Common myeloid progenitor, CD34-positive (primary cell): Measurements from ENCODE around the gene C2orf68.
"Not testable (repeated sequence)": the region's sequence is repeated elsewhere in the genome, so short reads cannot be mapped to it uniquely, and the experiment has no call there.

Source experiments
- CTCF ChIA-PET: fragments of 350-600 bp; sonication (Branson Sonifier 250); formaldehyde crosslinking; loops from one replicate; lab custom pipeline; 2021; ENCODE audit warnings: antibody characterized with exemption; lab: Charles Lee
- POLR2A ChIA-PET: fragments of 350-600 bp; sonication (Branson Sonifier 250); formaldehyde crosslinking; loops from one replicate; lab custom pipeline; 2021; ENCODE audit warnings: antibody characterized with exemption; lab: Charles Lee
- DNase-seq, 3 donors: peaks; one replicate each; pipeline versions ENCODE4 v3.0.0 to v3.0.0-alpha.2; 2013
- H3K27ac ChIP-seq, 2 experiments: 1 replicate in 1 of 2; 2 replicates in 1 of 2; pipeline ENCODE4 v1.7.0; 2013; ENCODE audit warnings: inconsistent platforms in 2 of 2, low read length in 2 of 2, mild to moderate bottlenecking in 2 of 2, low read depth in 1 of 2, moderate library complexity in 1 of 2; ENCODE audit not compliant: severe bottlenecking in 2 of 2, insufficient read depth in 1 of 2, poor library complexity in 1 of 2
- H3K27me3 ChIP-seq, 5 experiments: replicated peaks in 2 of 5; 1 replicate in 3 of 5; 2 replicates in 2 of 5; pipeline versions ENCODE4 v1.6.1 to v1.7.0; 2013; ENCODE audit warnings: low read length in 4 of 5, mild to moderate bottlenecking in 2 of 5, moderate library complexity in 2 of 5, inconsistent platforms in 1 of 5; ENCODE audit not compliant: insufficient read depth in 5 of 5, control insufficient read depth in 4 of 5
- H3K36me3 ChIP-seq, 4 experiments: 1 replicate in 2 of 4; 2 replicates in 2 of 4; pipeline versions ENCODE4 v1.6.1 to v1.7.0; 2013; ENCODE audit warnings: low read length in 3 of 4, control low read depth in 1 of 4, mild to moderate bottlenecking in 1 of 4; ENCODE audit not compliant: control insufficient read depth in 4 of 4, insufficient read depth in 4 of 4
- H3K4me1 ChIP-seq, 4 experiments: 1 replicate in 3 of 4; 2 replicates in 1 of 4; pipeline versions ENCODE4 v1.6.1 to v1.7.1; 2013; ENCODE audit warnings: low read length in 3 of 4, mild to moderate bottlenecking in 3 of 4, control low read depth in 1 of 4, inconsistent platforms in 1 of 4, moderate library complexity in 1 of 4; ENCODE audit not compliant: control insufficient read depth in 4 of 4, insufficient read depth in 4 of 4; ENCODE audit errors: control extremely low read depth in 1 of 4
- H3K4me3 ChIP-seq, 7 experiments: 1 replicate in 4 of 7; 2 replicates in 3 of 7; pipeline versions ENCODE4 v1.5.1 to v1.7.0; 2013; ENCODE audit warnings: mild to moderate bottlenecking in 7 of 7, low read length in 6 of 7, moderate library complexity in 6 of 7, inconsistent platforms in 2 of 7, low read depth in 2 of 7, control low read depth in 1 of 7; ENCODE audit not compliant: insufficient read depth in 4 of 7, control insufficient read depth in 1 of 7; ENCODE audit errors: extremely low read depth in 1 of 7
- H3K9me3 ChIP-seq, 5 experiments: 1 replicate in 4 of 5; 2 replicates in 1 of 5; pipeline versions ENCODE4 v1.6.1 to v1.7.1; 2013; ENCODE audit warnings: low read length in 4 of 5, mild to moderate bottlenecking in 2 of 5, inconsistent platforms in 1 of 5, low read depth in 1 of 5, moderate library complexity in 1 of 5; ENCODE audit not compliant: control insufficient read depth in 4 of 5, insufficient read depth in 2 of 5; ENCODE audit errors: control extremely low read depth in 1 of 5
- WGBS: methylation state at CpG from one replicate; pipeline ENCODE4 v1.1.5; 2013; ENCODE audit not compliant: insufficient coverage; 5-methylcytosine and 5-hydroxymethylcytosine counted together

Gene C2orf68

DNA sequence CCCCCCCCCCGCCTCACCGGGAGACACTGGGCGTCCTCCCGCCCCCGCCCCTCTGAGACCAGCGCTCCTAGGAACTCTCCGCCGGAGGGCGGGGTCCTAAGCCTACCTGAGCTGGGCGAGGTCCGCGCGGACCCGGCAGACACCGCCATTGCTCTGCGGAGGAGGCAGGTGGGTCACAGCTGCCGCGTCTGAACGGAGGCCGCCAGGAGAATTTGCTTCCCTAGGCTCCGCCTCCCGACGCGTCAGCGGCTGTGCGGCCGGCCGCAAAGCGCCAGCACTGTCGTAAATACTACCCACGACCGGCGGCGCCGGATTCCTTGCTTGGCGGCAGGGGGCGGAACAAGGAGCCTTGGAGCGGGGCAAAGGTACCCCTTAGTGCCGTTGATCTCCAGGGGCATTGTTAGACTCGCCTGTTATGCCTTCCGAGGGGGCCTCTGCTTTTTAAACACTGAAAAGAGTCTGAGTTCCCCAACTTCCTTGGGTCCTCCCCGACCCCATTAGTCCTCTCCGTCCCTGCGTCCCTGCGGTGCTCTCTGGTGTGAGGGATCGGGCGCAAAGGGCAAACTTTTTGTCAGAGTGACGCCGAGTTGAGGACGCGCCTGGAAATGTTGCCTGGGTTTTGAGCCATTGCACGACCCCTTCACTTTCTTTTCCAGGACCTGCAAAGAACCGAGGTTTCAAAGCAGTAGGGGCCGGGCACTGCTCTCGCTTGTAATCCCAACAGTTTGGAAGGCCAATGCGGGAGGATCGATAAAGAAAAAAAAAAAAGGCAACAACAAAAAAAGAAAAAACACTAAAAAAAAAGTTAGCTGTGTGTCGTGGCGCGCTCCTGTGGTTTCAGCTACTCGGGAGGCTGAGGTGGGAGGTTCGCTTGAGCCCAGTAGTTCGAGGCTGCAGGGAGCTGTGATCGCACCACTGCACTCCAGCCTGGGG, 50.3 kb downstream of the C2orf68 start, which contains the start of gene GGCX:
Gene GGCX (minus strand): TSS at position 214 of the 933 bp plus-strand sequence. CDS start 65 bp downstream, at position 149.
- Histone ChIP-seq H3K4me3 (peak within 1 kb of the TSS; percentile 89 to 97 (median 91)), H3K36me3 (peaks cover 4 to 22% (median 12%) of the 10 kb centered on the region in 4 experiments), H3K9me3 (no peaks in the 10 kb centered on the region), H3K4me1 (peaks cover 6 to 25% (median 14%) of the 10 kb centered on the region in 4 experiments), H3K27ac (peak within 1 kb of the TSS; percentile 86 to 93), H3K27me3 (no peaks in the 10 kb centered on the region)
- DNase-seq = peak; percentile 96 to 98 (median 98)
- ChIA-PET POLR2A (interaction anchor here (0.6 to 3.1 kb wide), 11 partner anchors 9 to 675 kb away, joined by 3 to 14 read pairs (median 5); partner anchors contain the start of genes MAT2A and RNF181), CTCF (interaction anchor here (0.9 to 7.0 kb wide), 12 partner anchors 10 to 173 kb away, joined by 3 to 34 read pairs (median 4); partner anchors contain the start of gene C2orf68)
- WGBS = 6% methylated on average over 46 of the region's 64 CpGs

DNA sequence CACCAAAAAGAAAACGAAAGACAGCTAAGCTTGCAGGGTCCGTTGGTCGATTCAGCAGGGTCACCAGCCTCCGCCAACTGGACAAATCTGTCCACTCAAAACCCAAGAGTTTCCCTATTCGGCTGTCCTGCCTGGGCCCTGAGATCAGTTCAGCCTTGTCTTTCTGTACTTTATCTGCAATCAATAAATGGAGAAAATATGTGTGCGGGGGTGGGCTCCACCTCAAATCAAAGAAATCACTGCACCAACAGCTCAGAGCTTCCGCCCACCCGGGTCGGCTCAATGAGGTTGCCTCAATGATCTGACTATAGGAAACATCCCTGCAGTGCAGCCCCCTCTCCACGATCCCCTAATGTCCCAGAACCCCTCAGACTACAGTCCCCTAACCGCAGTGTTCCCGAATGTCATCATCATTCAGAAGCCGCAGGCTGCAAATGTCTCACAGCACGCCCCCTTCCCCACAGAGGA, 51.0 kb downstream of the C2orf68 start:
- POLR2A ChIA-PET = interaction anchor here (0.7 to 3.1 kb wide), 7 partner anchors 9 to 54 kb away, joined by 3 to 14 read pairs (median 6); partner anchors contain the start of gene RNF181
- DNase-seq = no peak
- peaks cover 9 to 29% (median 14%) of the 10 kb centered on the region in 4 experiments for H3K36me3 ChIP-seq
- no peaks in the 10 kb centered on the region for H3K27me3 ChIP-seq
- WGBS = 9% methylated on average over 12 of the region's 14 CpGs
- no peaks in the 10 kb centered on the region for H3K9me3 ChIP-seq
- H3K4me3 ChIP-seq = peak overlapping the region; percentile 26 to 97 (median 91)
- CTCF ChIA-PET = interaction anchor here (0.9 to 7.0 kb wide), 15 partner anchors 9 to 172 kb away, joined by 3 to 34 read pairs (median 4); partner anchors contain the start of genes C2orf68 and VAMP8
- peak overlapping the region in 1 of 2 experiments; percentile 93 for H3K27ac ChIP-seq
- peaks cover 6 to 25% (median 14%) of the 10 kb centered on the region in 4 experiments for H3K4me1 ChIP-seq

DNA sequence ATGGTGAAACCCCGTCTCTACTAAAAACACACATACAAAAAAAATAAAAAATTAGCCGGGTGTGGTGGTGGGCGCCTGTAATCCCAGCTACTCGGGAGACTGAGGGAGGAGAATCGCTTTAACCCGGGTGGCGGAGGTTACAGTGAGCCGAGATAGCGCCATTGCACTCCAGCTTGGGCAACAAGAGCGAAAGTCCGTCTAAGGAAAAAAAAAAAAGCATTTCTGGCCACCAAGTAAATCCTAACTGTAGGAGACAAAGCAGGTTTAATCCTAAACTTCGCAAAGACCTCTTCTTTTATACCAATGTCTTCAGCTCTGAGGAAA, 51.5 kb downstream of the C2orf68 start:
- 93% methylated on average over 11 of the region's 12 CpGs for WGBS
- not testable (repeated sequence) for DNase-seq, H3K9me3 ChIP-seq, H3K27me3 ChIP-seq
- H3K36me3 ChIP-seq = peaks cover 12 to 31% (median 15%) of the 10 kb centered on the region in 4 experiments
- H3K27ac ChIP-seq = peak overlapping the region in 1 of 2 experiments; percentile 93
- H3K4me1 ChIP-seq = peaks cover 6 to 25% (median 14%) of the 10 kb centered on the region in 4 experiments
- POLR2A ChIA-PET = interaction anchor here (0.7 to 1.9 kb wide), 2 partner anchors 11 to 28 kb away, joined by 5 to 7 read pairs; no protein-coding TSS in a partner anchor
- peak overlapping the region in 6 of 7 experiments; percentile 89 to 97 (median 93) for H3K4me3 ChIP-seq
- CTCF ChIA-PET = interaction anchor here (0.9 to 7.0 kb wide), 15 partner anchors 9 to 171 kb away, joined by 3 to 34 read pairs (median 4); partner anchors contain the start of genes C2orf68 and VAMP8

DNA sequence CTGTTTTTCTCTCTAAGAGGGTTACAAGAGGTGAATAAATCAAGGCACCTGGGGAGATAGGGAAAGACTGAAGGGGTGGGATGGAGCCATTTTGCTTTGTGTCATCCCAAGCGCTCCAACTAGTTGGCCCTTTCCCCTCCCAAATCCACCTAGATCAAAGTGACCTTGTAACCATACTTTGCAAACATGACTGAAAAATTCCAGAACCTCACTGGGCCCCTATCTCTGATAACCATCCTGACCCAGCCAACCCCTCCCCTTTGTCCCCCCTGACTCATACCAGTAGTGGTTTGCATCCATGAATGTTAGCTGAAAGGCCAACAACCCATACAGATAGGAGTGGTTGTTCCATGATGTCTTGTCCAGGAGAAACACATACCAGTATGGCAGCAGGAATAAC, 53.7 kb downstream of the C2orf68 start:
- no peak overlapping the region for H3K4me3 ChIP-seq
- DNase-seq = no peak
- H3K9me3 ChIP-seq = no peaks in the 10 kb centered on the region
- H3K4me1 ChIP-seq = peaks cover 6 to 17% (median 11%) of the 10 kb centered on the region in 4 experiments
- ChIA-PET CTCF (interaction anchor here (0.8 to 7.0 kb wide), 4 partner anchors 7 to 167 kb away, joined by 3 to 34 read pairs (median 16); no protein-coding TSS in a partner anchor), POLR2A (interaction anchor here (1.1 kb wide), 1 partner anchor 12 kb away, joined by 3 read pairs; no protein-coding TSS in a partner anchor)
- H3K36me3 ChIP-seq = peaks cover 18 to 49% (median 30%) of the 10 kb centered on the region in 4 experiments
- H3K27me3 ChIP-seq = no peaks in the 10 kb centered on the region
- WGBS = 78% methylated on average over 1 of the region's 1 CpG
- no peak overlapping the region for H3K27ac ChIP-seq

DNA sequence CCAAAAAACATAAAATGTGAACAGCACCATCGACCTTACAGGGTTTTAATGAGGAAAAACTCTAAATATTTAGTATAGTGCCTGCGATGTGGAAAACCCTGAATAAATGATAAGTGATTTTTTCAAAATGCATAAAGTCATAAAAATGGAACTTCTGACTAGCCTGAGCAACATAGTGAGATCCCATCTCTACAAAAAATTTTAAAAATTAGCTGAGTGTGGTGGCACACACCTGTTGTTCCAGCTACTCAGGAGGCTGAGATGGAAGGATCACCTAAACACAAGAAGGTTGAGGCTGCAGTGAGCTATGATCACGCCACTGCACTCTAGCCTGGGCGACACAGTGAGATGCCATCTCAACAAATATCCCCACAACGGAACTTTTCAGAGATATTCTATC, 54.7 kb downstream of the C2orf68 start:
- Histone ChIP-seq H3K36me3 (peaks cover 19 to 59% (median 37%) of the 10 kb centered on the region in 4 experiments), H3K27me3 (no peaks in the 10 kb centered on the region), H3K9me3 (no peaks in the 10 kb centered on the region), H3K4me3 (no peak overlapping the region), H3K4me1 (peaks cover 6 to 17% (median 11%) of the 10 kb centered on the region in 4 experiments), H3K27ac (no peak overlapping the region)
- WGBS = no CpG with 5 or more reads among the region's 5 CpGs
- POLR2A ChIA-PET = no interaction called here
- no peak for DNase-seq
- CTCF ChIA-PET = interaction anchor here (1.1 to 28.0 kb wide), 4 partner anchors 53 to 168 kb away, joined by 3 to 584 read pairs (median 126); partner anchors contain the start of gene SH2D6
